GM18870 (cell line): ENCODE measurements around the gene TBX2.

Experiments
- ATAC-seq: cut with Tn5 transposase; IDR thresholded peaks from one replicate; pipeline ENCODE4 v1.9.1; 2021; ENCODE audit warnings: moderate library complexity; ENCODE audit not compliant: unreplicated experiment

The TBX2 gene

DNA sequence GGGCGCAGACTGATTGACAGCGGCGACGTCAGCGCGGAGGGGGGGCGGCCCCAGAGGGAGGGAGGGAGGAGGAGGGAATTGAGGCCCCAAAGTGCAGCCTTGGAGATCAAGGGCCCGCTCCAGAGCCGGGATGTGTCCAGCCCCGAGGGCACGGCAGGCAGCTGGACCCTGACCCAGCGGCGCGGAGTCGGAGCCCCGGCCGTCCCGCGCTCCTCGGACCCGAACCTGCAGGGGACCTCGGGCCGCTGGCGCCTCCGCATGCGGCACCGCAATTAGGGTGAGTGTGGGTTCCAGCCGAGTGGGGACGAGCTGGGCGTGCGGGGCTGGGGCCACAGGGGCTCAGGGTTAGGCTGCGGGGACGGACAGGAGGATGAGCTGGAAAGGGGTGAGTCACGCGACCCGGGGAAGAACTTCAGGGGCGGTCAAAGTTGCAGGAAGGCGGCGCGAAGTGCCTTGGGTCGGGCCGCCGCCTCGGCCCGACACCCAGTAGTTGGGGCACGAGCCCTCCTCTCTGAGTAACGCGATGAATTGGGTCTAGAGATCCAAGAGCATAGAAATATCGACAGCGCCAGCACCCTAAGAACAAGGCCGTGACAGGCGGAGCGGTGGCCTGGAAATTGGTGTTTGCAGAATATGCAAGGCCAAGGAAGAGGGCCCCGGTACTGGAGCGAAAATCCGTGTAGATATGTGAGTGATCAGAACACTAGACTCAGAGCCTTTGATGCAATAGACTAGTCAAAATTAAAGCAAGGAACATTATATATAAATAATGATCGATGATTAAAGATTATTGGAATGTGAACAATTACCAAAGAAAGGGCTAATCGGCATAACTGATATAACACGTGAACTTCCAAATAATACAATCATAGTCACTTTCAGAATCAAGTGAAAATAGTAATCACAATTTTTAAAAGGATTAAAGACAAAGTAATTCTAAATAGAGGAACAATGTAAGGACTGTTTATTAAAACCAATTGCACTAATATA is 53.0 kb downstream of the TBX2 start, which contains the start of gene TBX4:
Gene TBX4, plus strand, starts transcription at position 122 of the 990 bp plus-strand sequence. CDS start 4,069 bp downstream, outside the sequence.
- no peak for ATAC-seq

DNA sequence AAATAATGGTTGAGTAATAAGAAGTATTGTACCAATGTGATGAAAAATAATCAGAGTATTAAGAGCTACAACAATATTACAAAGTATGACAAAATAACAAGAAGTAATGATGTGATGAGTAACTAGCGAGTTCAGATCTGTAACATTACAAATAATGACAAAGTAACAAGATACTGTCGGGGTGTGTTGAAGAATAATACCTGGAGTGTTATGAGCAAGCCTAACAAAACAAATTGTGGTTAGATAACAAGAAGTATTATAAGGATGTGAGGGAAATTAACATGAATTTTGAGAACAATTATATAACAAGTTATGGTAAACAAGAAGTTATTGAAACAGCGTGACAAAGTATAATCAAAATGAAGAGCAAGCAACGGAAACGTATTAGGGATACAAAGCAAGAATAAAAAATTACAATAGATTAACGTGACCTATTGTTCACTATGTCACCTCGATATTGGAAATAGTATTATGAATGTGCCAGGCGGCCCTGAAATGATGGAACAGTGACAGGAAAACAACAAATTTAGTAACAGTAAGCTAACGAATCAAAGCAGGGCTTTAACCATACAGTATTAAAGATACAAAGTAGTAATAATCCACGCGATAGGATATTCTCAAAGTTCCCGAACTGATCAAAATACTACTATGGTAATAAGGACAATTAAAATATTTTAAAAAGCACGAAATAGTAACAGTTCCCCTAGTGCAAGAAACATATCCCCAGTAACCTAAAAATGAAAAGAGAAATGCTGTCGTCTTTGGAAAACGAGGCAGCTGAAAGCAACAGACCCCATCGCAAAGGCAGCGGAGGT is 54.1 kb downstream of the TBX2 start:
- no peak for ATAC-seq

DNA sequence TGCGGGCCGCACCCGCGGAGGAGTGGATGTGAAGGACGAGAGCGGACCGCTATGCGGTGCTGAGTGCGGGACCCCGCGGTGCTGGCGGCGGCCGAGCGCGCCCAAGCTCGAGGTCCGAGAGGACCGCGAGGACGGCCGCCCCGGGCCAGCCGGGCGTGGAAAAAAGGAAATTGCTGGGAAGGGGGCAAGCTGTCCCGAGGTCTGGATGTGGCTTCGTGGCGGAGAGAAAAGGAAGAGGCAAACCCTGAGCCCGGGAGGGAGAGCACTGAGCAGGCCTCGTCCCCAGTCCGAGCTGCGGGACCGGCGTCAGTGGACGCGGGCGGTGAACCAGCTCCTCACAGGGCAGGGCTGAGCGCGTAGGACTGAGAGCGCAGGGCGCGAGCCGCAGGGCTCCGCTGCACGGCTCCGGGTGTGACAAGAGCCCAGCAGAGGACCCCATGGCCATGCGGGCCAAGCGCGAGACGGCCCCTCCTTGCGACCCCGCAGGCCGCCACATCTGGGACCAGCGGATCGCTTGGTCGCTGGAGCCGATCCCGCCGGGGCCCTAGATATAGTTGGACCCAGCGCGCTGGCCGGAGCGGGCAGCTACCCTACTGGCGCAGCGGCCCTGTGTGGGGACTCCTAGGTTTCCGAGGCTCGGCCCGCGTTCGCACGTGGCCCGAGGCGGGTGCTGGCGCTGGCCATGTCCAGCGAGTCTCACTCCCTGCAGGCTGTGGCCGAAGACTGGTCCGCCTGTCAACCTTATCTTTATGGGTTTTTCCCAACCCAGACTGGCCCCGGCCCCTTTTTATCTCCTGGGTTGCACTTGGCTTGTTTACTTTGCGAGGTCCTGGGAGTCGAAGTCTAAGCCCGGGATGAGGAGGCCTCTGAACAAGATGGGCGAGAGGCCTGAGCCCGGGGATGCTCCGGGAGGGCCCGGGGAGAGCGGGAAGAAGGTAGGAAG is 55.0 kb downstream of the TBX2 start:
- ATAC-seq, result no peak

DNA sequence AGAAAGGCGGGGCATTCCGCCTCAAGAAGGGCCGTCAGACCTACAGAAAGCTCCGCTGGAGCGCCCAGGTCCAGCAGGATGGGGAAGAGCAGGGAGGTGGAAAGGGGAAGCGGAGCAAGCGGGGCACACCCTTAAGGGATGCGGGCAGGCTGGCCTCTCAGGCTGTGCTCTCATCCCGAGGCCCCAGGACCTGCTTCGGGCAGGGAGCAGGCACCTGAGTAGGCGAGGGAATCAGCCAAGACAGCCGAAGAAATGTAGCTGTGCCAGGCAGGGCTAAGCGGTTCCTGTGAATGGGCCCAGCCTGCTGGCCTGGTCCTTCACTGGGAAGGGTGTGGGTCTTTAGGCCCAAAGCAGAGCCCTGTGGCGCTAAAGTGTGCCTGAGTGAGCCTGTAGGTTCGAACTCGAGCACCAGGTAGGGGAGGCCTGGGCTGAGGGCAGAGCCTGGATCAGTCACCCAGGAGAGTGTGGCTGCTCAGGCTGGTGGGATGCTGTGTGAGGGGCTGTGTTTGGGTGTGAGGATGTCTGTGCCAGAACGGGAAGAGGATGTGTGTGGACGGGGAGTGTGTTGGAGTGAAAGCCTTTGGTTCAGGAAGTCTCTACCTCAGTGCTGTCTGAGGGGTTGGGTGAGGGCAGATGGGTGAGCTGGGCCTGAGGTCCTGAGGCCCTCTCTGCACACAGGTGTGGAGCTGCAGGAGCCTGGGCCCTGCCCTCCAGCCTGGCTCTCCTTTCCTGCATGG is 55.8 kb downstream of the TBX2 start:
- ATAC-seq, result no peak

DNA sequence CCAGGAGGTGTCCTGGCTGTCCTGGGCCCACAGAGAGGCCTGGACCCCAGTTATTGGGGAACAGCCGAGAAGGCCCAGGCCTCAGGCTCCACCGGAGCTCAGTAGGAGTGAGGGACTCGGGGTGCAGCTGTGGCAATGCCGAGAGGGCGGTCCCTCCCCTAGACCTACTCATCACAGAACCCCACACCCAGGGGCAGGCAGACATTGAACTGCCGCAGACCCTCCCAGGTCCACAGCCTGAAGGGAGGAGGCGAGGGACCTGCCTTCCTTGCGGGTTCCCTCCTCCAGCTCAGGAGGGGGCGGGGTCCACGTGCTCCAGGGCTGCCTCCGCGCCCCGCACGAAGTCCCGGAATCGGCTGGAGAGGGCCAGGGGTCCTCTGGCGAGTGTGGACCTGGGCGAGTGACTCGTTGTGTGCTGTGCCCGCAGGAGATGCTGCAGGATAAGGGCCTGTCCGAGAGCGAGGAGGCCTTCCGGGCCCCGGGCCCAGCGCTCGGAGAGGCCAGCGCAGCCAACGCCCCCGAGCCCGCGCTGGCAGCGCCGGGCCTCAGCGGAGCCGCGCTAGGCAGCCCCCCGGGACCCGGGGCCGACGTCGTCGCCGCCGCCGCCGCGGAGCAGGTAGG is 56.5 kb downstream of the TBX2 start:
- ATAC-seq, result no peak

DNA sequence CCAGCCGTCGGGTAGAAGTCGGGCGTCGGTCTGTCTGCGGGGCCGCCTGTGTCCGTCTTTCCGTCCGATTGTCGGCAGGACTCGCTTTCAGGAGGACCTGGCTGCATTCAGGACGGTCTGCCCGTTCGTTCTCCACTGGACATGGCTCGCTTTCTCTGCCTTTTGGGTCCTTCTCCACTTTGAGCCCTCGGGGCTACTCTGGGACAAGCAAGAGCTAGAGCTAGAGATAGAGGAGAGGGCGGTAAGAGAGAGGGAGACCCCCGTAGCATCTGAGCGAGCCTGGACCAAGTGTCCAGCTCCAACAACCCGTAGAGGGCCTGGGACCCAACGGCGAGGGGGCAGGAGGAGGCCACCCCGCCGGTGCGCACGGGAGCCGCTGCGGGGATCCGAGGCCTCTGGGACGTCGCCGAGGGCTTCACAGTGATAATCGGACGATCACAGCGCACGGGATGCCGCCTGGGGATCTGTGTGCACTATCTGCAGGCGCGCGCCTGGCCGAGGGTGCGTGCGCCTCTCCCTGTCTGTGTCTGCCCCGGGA is 57.1 kb downstream of the TBX2 start:
- ATAC-seq, result no peak

DNA sequence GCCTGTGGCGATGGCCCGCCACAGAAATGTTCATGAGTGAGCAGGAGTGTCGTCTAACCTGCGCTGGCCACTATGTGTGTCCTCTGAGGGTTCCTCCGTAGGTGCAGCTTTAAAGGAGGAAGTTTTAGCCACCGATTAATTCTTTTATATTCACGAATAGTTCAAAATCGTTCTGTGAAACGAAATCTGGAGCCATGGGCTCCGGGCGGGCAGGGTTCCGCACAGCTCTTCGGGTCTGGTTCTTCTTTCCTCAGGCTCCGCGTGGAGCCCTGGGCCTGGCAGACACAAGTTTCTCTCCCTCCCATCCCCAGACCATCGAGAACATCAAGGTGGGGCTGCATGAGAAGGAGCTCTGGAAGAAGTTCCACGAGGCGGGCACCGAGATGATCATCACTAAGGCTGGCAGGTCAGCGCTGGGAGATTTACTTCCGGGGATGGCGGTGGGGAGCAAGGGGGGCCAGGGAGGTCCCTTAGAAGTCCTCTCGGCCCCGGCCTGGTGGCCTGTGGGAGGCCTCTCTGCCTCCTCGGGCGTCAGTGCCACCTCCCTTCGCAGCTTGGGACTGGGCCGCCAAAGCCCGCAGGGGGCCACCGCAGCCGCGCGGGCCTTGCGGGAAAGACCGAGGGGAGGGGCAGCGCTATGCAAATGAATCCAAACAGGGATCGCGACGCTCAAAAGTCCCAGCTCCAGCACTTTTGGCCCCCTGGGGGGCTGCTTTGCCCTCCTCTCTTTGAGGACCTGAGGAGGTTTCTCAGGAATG is 57.8 kb downstream of the TBX2 start:
- no peak for ATAC-seq

DNA sequence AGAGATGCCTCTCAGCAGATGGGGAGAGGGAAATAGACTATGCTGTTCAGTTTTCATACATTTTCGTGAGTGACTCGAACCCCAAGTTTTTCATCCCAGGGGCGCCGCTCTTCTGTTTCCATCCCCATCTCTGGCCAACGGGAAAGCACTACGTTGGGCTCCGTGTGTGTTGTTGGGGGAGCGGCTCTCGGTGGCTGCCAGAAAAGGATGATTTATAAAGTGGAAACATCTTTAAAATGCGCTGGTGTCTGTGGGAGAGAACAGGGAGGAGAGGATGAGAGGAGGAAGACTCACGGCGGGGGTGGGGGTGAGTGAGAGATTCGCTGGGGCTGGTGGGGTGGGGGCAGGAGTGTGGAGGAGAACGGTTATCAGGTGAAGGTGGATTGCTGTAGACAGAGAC is 58.4 kb downstream of the TBX2 start:
- no peak for ATAC-seq

DNA sequence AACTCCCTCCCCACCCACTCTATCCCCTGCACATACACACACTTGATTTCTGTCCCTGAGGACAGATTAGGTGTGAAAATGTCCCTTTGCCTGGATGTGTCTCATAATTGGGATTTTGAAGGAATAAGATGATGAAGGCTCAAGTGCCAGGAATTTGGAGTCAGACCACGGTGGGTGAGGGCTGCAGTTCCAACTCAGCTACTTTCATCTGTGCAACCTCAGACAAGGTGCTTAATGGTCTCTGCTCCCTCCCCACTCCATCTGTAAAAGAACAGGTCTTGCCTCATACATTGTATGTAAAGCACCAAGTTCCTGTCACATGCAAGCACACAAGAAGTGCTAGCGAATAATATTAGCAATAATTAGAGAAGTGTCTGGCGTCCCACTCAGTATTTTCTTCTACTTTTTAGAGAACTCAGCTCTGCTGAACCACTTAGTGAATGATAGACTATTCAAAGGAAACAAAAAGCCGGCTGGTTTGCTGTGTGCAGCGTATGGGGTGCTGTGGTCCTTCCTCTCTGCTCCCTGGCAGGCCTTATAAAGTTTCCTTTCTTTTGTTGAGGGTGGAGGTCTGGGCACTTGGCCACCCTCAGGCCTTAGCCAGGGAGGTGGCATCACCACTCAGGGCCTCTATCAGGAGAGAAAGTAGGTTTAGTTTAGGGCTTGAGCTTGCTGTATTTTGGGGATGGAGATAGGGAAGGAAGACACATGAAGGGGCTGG is 58.9 kb downstream of the TBX2 start:
- no peak for ATAC-seq
